Measurements from ENCODE around the gene KYAT1. TPM values are rescaled to one million over a fixed set of nuclear protein-coding genes. Genes with fewer than 3 reads are reported as not detected.
A peak's percentile ranks its signal among the peaks of the same experiment; 100 is the strongest.

KYAT1 gene
- total RNA-seq, 1 experiment from 2014 or later: 14.6 TPM

GRCh38 chr9:128916204-128916603 is 34.5 kb upstream of the KYAT1 start:
- Histone ChIP-seq H2AFZ (ENCODE audit: low read length) (no peak overlapping the region), H2BK120ac (ENCODE audit: low read depth, low read length, poor library complexity, severe bottlenecking) (no peak overlapping the region), H3K14ac (ENCODE audit: insufficient read depth, low read length) (no peak overlapping the region), H3K4ac (ENCODE audit: low read depth, low read length) (no peak overlapping the region), H4K8ac (replicated peaks; ENCODE audit: insufficient read length, low read depth, low read length) (no peak overlapping the region), H4K5ac (ENCODE audit: insufficient read length, low read depth, low read length) (no peak overlapping the region), H3K79me2 (ENCODE audit: insufficient read depth, low read length) (no peaks in the 10 kb centered on the region; the same call in 1 of the 2 replicates), H3K23ac (ENCODE audit: insufficient read length, low read depth, low read length) (no peak overlapping the region), H3K79me1 (ENCODE audit: insufficient read depth, low read depth, low read length, poor library complexity, severe bottlenecking) (peaks cover 3% of the 10 kb centered on the region), H3K9me3 (ENCODE audit: control insufficient read depth, low read depth, low read length) (no peaks in the 10 kb centered on the region), H2BK5ac (ENCODE audit: insufficient read length, low read length) (no peak overlapping the region), H4K20me1 (ENCODE audit: control insufficient read depth, insufficient read depth, insufficient read length) (peaks cover 3% of the 10 kb centered on the region), H3K4me1 (ENCODE audit: insufficient read depth, low read length) (peaks cover 2% of the 10 kb centered on the region; the same call in 1 of the 2 replicates), H3K23me2 (ENCODE audit: insufficient read length, low read depth, low read length, poor library complexity, severe bottlenecking) (no peaks in the 10 kb centered on the region), H2BK12ac (ENCODE audit: insufficient read length, low read depth, low read length) (no peak overlapping the region), H3T11ph (ENCODE audit: low read length) (no peak overlapping the region), H2BK20ac (ENCODE audit: low read depth, low read length, poor library complexity, severe bottlenecking) (no peak overlapping the region), H3K18ac (ENCODE audit: insufficient read length, low read depth, low read length) (no peak overlapping the region), H3K27me3 (ENCODE audit: insufficient read depth, low read length) (no peaks in the 10 kb centered on the region), H3K4me2 (ENCODE audit: insufficient read depth, insufficient read length, low read length) (no peak overlapping the region), H3K56ac (ENCODE audit: insufficient read length, low read depth, low read length) (no peak overlapping the region), H3K9ac (ENCODE audit: extremely low read depth, insufficient read length, low read length) (no peak overlapping the region), H3K27ac (ENCODE audit: insufficient read length, low read depth, low read length) (no peak overlapping the region), H2BK15ac (ENCODE audit: low read depth, low read length) (no peak overlapping the region), H4K91ac (ENCODE audit: insufficient read length, low read depth, low read length) (no peak overlapping the region), H2AK5ac (ENCODE audit: insufficient read length, low read length) (no peak overlapping the region)
- Mint-ChIP-seq H3K9me3 (no peaks in the 10 kb centered on the region), H3K27ac (peak overlapping the region in 2 of 3 experiments; percentile 37 to 68; a peak in 3 of 7 replicates), H3K4me1 (peaks cover 31 to 32% of the 10 kb centered on the region in 2 experiments), H3K27me3 (ENCODE audit: low read depth) (no peaks in the 10 kb centered on the region), H3K4me3 (no peak overlapping the region), H3K36me3 (ENCODE audit: insufficient read depth in 1 of 3, low read depth in 3 of 3) (peaks cover 27 to 58% (median 40%) of the 10 kb centered on the region in 3 experiments; a peak in 6 of 7 replicates)
- no peak for DNase-seq
- no peak for TF ChIP-seq CTCF (conservative IDR thresholded peaks at IDR 0.05)
- no CpG with 5 or more reads among the region's 18 CpGs for WGBS (ENCODE audit: extremely low coverage, insufficient read length, low lambda C conversion rate)
